Astrocyte of the cerebellum (primary cell): ENCODE data around the gene CREB5.

Experiments used
- DNase-seq: peaks from one replicate; pipeline ENCODE4 v3.0.0-alpha.2; 2011; ENCODE audit warnings: low read depth
- H3K4me3 ChIP-seq: 2 replicates; pipeline ENCODE4 v1.5.1; 2011; ENCODE audit warnings: mild to moderate bottlenecking, low read depth, low read length, moderate library complexity
- CTCF ChIP-seq: IDR thresholded peaks from 2 replicates; pipeline ENCODE4 v1.5.1; 2012; ENCODE audit warnings: low read length, low read depth, moderate library complexity, mild to moderate bottlenecking; ENCODE audit errors: missing control alignments
- in situ Hi-C: cut with HindIII; loops from 2 replicates; pipeline ENCODE4 v1.10.0; 2017; ENCODE audit warnings: low sequenced_read_pairs

Gene CREB5

GRCh38 chr7:28570113-28570969 is 158.0 kb downstream of the CREB5 start:
- DNase-seq = no peak
- no peak overlapping the region for H3K4me3 ChIP-seq
- in situ Hi-C loops = no loop called here
- no peak for TF ChIP-seq CTCF

- in situ Hi-C loops = no loop called here
Measured at GRCh38 chr7:28570970-28571288, 158.6 kb downstream of the CREB5 start.

GRCh38 chr7:28571405-28571804 is 159.1 kb downstream of the CREB5 start:
- in situ Hi-C loops = no loop called here
- DNase-seq = no peak
- no peak for TF ChIP-seq CTCF

More at GRCh38 chr7:28570970-28571288, 158.6 kb downstream of the CREB5 start:
- H3K4me3 ChIP-seq = no peak overlapping the region
- no peak for DNase-seq
- no peak for TF ChIP-seq CTCF

GRCh38 chr7:28572321-28573058 is 160.2 kb downstream of the CREB5 start:
- DNase-seq = no peak
- in situ Hi-C loops = no loop called here
- no peak for TF ChIP-seq CTCF
- no peak overlapping the region for H3K4me3 ChIP-seq

More at GRCh38 chr7:28571405-28571804, 159.1 kb downstream of the CREB5 start:
- no peak overlapping the region for H3K4me3 ChIP-seq

GRCh38 chr7:28573059-28573553 is 160.8 kb downstream of the CREB5 start:
- H3K4me3 ChIP-seq = no peak overlapping the region
- in situ Hi-C loops = no loop called here
- DNase-seq = peak; percentile 74
- TF ChIP-seq CTCF = no peak

GRCh38 chr7:28573651-28574301 is 161.5 kb downstream of the CREB5 start:
- no peak overlapping the region for H3K4me3 ChIP-seq
- in situ Hi-C loops = no loop called here
- no peak for DNase-seq
- TF ChIP-seq CTCF = no peak
